CD4-positive, alpha-beta T cell treated with Interferon gamma for 1 hour (primary cell): ENCODE measurements around the gene GPR42.
A peak's percentile ranks its signal among the peaks of the same experiment; 100 is the strongest.
"Not testable (repeated sequence)": the region's sequence is repeated elsewhere in the genome, so short reads cannot be mapped to it uniquely, and the experiment has no call there.

Source experiments
- DNase-seq: peaks from one replicate; pipeline ENCODE4 v3.0.0-alpha.2; 2020

GPR42 gene

GRCh38 chr19:35397064-35397463 is 26.2 kb downstream of the GPR42 start:
- DNase-seq: no peak

DNA sequence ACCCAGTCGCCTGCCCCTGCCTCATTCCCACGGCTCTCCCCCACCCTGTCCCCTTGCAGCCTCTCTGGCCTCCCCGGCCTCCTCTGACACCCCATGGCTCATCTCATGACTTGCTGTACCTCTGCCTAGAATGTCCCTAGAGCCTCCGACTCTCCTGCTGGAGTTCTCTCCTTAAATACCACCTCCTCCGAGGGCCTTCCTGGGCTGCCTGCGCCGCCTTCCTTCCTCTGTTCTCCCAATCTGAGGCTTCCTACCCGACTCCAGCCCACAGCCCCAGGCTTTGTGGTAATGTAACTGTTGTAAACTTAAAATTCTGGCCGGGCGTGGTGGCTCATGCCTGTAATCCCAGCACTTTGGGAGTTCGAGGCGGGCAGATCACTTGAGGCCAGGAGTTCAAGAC is 27.7 kb downstream of the GPR42 start:
- no peak for DNase-seq

DNA sequence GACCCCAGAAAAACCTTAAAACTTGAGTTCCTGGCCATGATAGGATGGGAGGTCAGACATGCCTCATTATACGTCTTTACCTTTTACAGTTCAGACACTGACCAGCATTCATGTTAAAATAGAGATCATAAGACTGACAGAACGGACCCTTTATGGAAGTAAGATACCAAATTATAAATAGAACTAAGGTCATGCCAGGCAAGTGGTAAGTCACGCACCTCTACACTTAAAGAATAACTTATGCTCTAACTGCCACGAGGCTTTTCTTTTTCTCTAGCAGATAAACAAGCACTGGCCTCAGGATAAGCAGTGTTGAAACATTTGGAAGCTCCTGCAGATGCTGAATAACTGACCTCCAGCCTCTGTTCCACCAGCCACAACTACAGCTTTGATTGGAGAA is 28.4 kb downstream of the GPR42 start:
- no peak for DNase-seq

DNA sequence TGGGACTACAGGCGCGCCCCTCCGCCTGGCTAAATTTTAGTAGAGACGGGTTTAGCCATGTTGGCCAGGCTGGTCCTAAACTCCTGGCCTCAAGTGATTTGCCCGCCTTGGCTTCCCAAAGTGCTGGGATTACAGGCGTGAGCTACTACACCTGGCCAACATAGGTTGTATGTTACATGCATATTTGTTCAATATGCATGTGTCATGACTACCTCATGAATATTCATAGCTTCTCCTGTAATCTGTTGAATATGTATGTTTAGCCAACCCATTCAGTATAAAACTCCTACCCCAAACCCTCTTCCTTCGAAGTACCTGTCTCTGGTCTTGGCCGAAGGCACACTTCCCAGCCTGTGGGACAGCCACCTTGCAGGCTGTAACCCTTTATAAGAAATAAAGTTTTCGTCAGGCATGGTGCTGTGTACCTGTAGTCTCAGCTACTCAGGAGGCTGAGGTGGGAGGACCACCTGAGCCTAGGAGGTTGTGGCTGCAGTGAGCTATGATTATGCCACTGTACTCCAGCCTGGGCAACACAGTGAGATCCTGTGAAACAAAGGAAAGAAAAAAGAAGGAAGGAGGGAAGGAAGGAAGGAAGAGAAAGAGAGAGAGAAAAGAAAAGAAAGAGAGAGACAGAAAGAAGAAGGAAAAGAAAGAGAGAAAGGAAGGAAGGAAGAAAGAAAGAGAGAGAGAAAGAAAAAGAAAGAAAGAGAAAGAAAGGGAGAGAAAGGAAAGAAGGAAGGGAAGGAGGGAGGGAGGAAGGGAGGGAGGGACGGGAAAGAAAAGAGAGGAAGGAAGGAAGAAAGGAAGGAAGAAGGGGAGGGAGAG is 29.3 kb downstream of the GPR42 start:
- no peak for DNase-seq

GRCh38 chr19:35400773-35401100 is 29.9 kb downstream of the GPR42 start:
- no peak for DNase-seq

DNA sequence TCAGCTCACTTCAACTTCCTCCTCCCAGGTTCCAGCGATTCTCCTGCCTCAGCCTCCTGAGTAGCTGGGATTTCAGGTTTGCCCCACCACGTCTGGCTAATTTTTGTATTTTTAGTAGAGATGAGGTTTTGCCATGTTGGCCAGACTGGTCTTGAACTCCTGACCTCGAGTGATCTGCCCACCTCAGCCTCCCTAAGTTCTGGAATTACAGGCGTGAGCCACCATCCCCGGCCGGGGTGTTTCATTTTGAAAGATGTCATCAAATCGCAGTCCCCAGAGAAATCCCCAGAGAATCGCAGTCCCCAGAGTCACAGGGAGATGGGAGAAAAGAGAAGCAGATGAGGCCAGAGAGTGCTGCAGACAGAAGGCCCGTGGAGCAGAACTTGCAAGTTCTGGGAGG is 30.5 kb downstream of the GPR42 start:
- not testable (repeated sequence) for DNase-seq

DNA sequence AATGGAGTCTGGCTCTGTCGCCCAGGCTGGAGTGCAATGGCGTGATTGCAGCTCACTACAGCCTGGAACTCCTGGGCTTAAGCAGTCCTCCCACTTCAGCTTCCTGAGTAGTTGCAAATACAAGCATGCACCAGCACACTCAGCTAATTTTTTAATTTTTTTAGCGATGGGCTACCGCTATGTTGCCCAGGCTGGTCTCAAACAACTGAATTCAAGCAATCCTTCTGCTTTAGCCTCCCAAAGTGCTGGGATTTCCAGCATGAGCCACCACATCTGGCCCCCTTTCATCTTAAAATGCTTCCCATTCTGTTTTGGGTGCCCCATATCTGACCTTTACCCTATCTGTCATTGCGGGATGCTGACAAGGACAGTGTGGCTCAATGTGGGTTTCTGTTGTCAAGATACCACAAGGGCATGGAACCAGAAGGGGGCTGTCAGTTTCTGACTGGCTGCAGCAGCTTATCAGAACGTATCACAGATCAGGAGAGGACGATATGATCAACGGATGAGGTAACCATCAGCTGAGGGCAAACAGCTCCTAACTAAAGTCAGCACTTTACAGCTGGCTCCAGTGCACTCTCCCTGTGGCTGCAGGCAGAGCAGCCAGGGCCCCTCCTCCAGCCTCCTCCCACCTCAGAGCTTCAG is 32.4 kb downstream of the GPR42 start:
- peak; percentile 8 for DNase-seq

- peak; percentile 4 for DNase-seq
Observed at GRCh38 chr19:35404879-35405622, 34.2 kb downstream of the GPR42 start.

DNA sequence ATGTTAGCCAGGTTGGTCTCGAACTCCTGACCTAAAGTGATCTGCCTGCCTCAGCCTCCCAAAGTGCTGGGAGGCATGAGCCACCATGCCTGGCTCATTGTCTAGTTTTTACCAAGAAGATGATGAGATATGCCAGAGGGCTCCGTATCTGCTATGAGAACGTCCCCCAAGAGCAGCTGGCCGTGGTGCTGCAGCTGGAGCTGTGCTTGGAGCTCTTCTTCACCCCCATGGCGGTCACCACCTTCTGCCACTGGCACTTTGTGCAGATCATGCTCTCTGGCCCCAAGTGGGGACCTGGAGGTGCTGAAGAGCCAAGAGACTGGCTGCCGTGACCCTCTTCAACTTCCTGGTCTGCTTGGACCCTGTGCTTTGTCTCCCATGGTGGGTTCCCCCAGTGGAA is 36.8 kb downstream of the GPR42 start:
- no peak for DNase-seq

- no peak for DNase-seq
Observed at GRCh38 chr19:35408284-35409171, 37.7 kb downstream of the GPR42 start.

DNA sequence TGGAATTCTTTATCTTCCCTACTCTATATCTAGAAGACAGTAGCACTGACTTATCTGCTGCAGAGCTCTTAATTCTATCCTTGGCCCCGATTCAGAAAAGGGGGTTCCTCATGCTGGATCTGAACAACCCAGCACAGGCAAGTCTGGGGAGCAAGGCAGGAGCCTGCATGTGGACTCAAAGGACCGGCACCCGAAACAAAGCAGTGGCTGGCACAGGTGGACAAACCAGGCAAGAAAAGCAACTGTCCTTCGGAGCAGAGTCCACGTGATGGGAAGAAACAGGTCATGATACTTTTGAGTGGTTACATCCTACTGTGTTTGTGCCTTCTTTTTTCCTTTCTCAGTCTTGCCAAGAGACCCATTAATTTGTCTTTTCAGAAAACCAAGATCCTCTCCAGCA is 38.3 kb downstream of the GPR42 start:
- no peak for DNase-seq

- DNase-seq: no peak
Observed at GRCh38 chr19:35410487-35410886, 39.6 kb downstream of the GPR42 start.

GRCh38 chr19:35414442-35414841 is 43.6 kb downstream of the GPR42 start:
- no peak for DNase-seq

DNA sequence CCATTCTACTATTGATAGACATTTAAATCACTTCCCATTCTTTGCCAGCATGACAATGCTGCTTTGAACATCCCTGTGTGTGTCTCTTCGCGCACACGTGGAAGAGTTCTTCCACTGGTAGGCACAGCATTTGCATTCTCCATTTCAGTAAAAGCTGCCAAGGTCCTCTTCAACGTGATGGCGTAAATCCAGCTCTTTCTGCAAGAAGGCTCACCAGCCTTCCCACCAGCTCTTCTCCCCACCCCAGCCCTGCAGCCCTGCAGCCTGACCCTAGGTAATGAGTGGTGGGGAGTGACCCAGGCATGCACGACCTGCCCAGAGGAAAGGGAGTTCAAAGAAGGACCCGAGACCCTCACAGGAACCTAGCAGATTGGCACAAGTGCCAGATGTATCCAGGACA is 45.5 kb downstream of the GPR42 start:
- no peak for DNase-seq

GRCh38 chr19:35417278-35417677 is 46.4 kb downstream of the GPR42 start:
- DNase-seq: no peak

DNA sequence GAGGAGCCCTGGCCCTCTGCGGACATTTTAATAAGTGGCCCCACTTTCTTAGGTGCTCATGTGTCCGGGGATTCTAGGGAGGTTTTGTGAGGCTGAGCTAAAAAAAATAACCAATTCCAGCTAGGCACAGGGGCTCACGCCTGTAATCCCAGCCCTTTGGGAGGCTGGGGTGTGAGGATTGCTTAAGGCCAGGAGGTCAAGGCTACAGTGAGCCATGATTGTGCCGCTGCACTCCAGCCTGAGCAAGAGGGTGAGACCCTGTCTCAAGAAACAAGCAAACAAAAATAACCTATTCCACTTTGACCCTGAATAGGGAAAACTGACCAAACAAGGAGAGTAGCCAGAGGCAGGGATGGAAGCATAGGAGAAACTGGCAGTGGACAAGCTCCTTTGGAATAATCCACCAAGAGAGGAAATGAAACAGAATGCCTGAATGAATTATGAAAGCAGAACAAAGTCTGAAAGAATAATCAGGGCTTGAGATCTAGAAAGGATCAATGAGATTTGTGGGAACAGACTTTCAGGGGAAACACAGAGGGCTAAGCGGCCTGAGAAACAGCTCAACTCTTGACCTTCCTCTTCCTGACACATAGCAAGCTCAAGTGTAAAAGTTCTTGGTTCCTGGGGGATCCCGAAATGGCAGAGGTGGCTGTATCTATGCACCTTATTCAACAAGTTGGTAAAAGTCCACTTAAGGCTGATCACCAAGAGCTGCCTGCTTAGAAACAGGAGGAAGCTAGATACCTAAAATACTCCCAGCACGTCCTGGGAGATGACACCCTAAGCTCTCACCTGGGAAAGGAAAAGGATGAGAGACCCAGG is 47.1 kb downstream of the GPR42 start:
- DNase-seq: no peak

- DNase-seq: no peak
Observed at GRCh38 chr19:35419046-35419445, 48.2 kb downstream of the GPR42 start.

GRCh38 chr19:35419805-35420204 is 48.9 kb downstream of the GPR42 start:
- no peak for DNase-seq

- DNase-seq: no peak
Observed at GRCh38 chr19:35421362-35421761, 50.5 kb downstream of the GPR42 start.
